Progenitor cell of endocrine pancreas (in vitro differentiated cells): Measurements from ENCODE around the gene NUDT22. TPM values are rescaled to one million over a fixed set of nuclear protein-coding genes. Genes with fewer than 3 reads are reported as not detected.
A peak's percentile ranks its signal among the peaks of the same experiment; 100 is the strongest.

Source experiments
- DNase-seq: peaks from one replicate; pipeline ENCODE4 v3.0.0; 2021; ENCODE audit warnings: low spot score; ENCODE audit not compliant: unreplicated experiment
- H3K27ac Mint-ChIP-seq: 2 replicates; pipeline ENCODE4 v1.8.0; 2021; ENCODE audit warnings: mild to moderate bottlenecking, moderate library complexity, mixed read lengths
- H3K27me3 Mint-ChIP-seq: 2 replicates; pipeline ENCODE4 v1.8.0; 2021; ENCODE audit warnings: mixed read lengths
- H3K36me3 Mint-ChIP-seq: 2 replicates; pipeline ENCODE4 v1.8.0; 2022; ENCODE audit warnings: mixed read lengths; ENCODE audit not compliant: insufficient read depth
- H3K4me1 Mint-ChIP-seq: 2 replicates; pipeline ENCODE4 v1.8.0; 2021; ENCODE audit warnings: low read depth, mixed read lengths
- H3K4me3 Mint-ChIP-seq: 2 replicates; pipeline ENCODE4 v1.8.0; 2021; ENCODE audit warnings: low read depth, mild to moderate bottlenecking, moderate library complexity, mixed read lengths
- H3K9me3 Mint-ChIP-seq: 2 replicates; pipeline ENCODE4 v1.8.0; 2021; ENCODE audit warnings: low read depth, mixed read lengths
- total RNA-seq: library from RNA; stranded (reverse); gene quantifications from 2 replicates; pipeline ENCODE4 v1.2.1, GENCODE V29; 2021
- TF ChIP-seq, protein P1 (sequence below): fragments of 200-600 bp; sonication (generic); IDR thresholded peaks from one replicate; pipeline ENCODE4 v1.5.0; 2021; ENCODE audit warnings: antibody characterized with exemption, mild to moderate bottlenecking; ENCODE audit not compliant: unreplicated experiment

Gene NUDT22
- total RNA-seq, 1 donor from 2014 or later = 48.2 TPM

DNA sequence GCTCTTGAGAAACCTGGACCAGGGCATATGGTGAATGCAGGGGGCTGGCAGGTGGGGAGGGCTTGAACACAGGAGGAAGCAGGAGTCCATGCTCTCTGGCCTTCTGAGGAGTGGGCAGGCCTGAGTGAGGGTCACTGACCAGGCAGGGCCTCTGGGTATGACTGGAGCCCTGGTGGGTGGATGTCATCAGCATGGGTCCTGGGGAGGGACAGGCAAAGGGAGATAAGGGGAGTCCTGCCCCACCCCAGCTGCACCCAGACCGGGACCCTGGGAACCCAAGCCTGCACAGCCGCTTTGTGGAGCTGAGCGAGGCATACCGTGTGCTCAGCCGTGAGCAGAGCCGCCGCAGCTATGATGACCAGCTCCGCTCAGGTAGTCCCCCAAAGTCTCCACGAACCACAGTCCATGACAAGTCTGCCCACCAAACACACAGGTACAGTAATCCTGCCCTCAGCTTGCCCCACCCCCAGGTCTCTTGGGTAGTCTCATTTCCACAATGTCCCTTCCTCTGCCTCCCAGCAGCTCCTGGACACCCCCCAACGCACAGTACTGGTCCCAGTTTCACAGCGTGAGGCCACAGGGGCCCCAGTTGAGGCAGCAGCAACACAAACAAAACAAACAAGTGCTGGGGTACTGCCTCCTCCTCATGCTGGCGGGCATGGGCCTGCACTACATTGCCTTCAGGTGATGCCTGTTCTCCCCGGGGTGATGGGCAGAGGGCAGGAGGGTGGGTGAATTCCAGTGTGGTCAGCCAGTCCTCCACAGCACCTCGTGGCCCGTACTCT, 6.3 kb downstream of the NUDT22 start:
- peaks cover 22% of the 10 kb centered on the region for H3K4me1 Mint-ChIP-seq
- H3K27ac Mint-ChIP-seq = peak overlapping the region; percentile 73
- no peaks in the 10 kb centered on the region for H3K9me3 Mint-ChIP-seq
- no peaks in the 10 kb centered on the region for H3K27me3 Mint-ChIP-seq
- H3K4me3 Mint-ChIP-seq = peak overlapping the region; percentile 78
- TF ChIP-seq, protein P1, sequence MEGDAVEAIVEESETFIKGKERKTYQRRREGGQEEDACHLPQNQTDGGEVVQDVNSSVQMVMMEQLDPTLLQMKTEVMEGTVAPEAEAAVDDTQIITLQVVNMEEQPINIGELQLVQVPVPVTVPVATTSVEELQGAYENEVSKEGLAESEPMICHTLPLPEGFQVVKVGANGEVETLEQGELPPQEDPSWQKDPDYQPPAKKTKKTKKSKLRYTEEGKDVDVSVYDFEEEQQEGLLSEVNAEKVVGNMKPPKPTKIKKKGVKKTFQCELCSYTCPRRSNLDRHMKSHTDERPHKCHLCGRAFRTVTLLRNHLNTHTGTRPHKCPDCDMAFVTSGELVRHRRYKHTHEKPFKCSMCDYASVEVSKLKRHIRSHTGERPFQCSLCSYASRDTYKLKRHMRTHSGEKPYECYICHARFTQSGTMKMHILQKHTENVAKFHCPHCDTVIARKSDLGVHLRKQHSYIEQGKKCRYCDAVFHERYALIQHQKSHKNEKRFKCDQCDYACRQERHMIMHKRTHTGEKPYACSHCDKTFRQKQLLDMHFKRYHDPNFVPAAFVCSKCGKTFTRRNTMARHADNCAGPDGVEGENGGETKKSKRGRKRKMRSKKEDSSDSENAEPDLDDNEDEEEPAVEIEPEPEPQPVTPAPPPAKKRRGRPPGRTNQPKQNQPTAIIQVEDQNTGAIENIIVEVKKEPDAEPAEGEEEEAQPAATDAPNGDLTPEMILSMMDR = no peak
- no peaks in the 10 kb centered on the region for H3K36me3 Mint-ChIP-seq
- no peak for DNase-seq

DNA sequence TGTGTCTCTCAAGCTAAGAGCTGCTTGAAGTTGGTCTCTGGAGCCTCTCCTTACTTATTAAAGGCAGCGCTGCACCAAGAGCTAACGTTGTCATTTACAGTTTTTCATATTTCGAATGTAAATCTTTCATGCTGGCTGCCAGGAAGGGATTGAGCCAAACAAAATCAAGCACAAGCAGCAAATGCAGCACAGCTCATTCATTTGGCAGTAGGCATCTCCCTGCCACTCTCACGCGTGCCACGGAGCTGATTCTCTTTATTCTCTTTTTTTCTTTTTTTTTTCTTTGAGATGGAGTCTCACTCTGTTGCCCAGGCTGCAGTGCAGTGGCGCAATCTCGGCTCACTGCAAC, 6.9 kb downstream of the NUDT22 start:
- H3K4me3 Mint-ChIP-seq = peak overlapping the region; percentile 71
- no peaks in the 10 kb centered on the region for H3K27me3 Mint-ChIP-seq
- no peaks in the 10 kb centered on the region for H3K36me3 Mint-ChIP-seq
- H3K4me1 Mint-ChIP-seq = peaks cover 25% of the 10 kb centered on the region
- TF ChIP-seq, protein P1 = no peak
- no peaks in the 10 kb centered on the region for H3K9me3 Mint-ChIP-seq
- no peak for DNase-seq
- H3K27ac Mint-ChIP-seq = no peak overlapping the region

DNA sequence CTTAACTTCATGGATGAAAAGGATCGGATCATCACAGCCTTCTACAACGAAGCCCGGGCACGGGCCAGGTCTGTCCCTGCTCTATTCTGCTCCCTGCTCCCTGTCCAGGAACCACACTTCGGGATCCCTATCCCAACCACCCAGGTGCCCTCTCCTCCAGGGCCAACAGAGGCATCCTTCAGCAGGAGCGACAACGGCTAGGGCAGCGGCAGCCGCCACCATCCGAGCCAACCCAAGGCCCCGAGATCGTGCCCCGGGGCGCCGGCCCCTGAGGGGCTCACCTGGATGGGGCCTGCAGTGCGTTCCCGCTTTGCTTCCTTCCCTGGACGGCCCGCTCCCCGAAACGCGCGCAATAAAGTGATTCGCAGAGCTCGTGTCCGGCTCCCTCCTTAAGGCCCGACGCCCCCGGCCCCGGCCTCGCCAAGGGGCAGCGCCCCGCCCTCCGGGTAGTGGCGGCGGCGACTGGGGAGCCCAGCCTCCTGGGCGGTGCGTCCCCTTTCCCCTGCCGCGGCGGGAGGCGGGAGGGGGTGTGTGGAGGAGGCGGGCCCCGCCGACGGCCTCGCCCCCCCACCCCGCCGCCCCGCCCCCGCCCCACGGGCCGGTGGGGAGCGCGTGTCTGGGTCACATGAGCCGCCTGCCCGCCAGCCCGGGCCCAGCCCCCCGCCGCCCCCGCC, 8.0 kb downstream of the NUDT22 start, which contains the start of gene VEGFB:
Gene VEGFB (plus strand): TSS at position 672 of the 674 bp plus-strand sequence. CDS start 250 bp downstream, outside the sequence.
- peaks cover 25% of the 10 kb centered on the region for H3K4me1 Mint-ChIP-seq
- peak within 1 kb of the TSS; percentile 84 for H3K4me3 Mint-ChIP-seq
- peak within 1 kb of the TSS; percentile 80 for H3K27ac Mint-ChIP-seq
- no peaks in the 10 kb centered on the region for H3K27me3 Mint-ChIP-seq
- TF ChIP-seq, protein P1 = no peak
- H3K9me3 Mint-ChIP-seq = no peaks in the 10 kb centered on the region
- DNase-seq = peak; percentile 49
- peaks cover 4% of the 10 kb centered on the region for H3K36me3 Mint-ChIP-seq

DNA sequence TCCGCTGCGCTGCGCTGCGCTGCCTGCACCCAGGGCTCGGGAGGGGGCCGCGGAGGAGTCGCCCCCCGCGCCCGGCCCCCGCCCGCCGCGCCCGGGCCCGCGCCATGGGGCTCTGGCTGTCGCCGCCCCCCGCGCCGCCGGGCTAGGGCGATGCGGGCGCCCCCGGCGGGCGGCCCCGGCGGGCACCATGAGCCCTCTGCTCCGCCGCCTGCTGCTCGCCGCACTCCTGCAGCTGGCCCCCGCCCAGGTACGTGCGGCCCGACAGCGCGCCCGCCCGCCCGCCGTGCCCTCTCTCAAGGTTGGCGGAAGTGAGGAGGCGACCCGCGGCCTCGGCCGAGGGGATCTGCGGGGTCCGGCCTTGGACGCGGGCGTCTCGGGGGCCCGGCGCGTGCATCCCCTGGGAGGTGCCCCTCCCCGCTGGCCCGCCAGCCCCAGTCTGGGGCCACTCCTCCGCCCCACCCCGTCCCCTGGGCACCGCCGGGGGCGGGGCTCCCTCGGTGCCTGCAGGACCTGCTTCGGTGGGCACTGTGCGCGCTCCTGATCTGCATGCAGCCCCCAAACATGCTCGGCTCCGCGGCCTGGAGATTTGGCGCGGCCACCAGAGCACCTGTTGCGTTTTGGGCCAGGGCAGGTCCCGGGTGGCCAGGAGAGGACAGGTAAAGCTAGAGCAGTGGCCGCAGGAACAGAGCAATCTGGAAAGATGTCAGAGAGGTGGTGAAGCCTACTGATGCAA, 8.7 kb downstream of the NUDT22 start:
- peak overlapping the region; percentile 84 for H3K4me3 Mint-ChIP-seq
- peaks cover 4% of the 10 kb centered on the region for H3K36me3 Mint-ChIP-seq
- peaks cover 21% of the 10 kb centered on the region for H3K4me1 Mint-ChIP-seq
- no peaks in the 10 kb centered on the region for H3K9me3 Mint-ChIP-seq
- TF ChIP-seq, protein P1 = peak; percentile 33
- H3K27me3 Mint-ChIP-seq = no peaks in the 10 kb centered on the region
- DNase-seq = no peak
- no peak overlapping the region for H3K27ac Mint-ChIP-seq
